GM21723 (cell line): ENCODE measurements around the gene KLHL30.
"Not testable (repeated sequence)": the region's sequence is repeated elsewhere in the genome, so short reads cannot be mapped to it uniquely, and the experiment has no call there.

ENCODE experiments used
- ATAC-seq: cut with Tn5 transposase; IDR thresholded peaks from one replicate; pipeline ENCODE4 v1.9.1; 2021; ENCODE audit warnings: mild to moderate bottlenecking, moderate library complexity; ENCODE audit not compliant: unreplicated experiment

KLHL30 gene

GRCh38 chr2:238101891-238102841, 36.3 kb upstream of the KLHL30 start:
- no peak for ATAC-seq

- ATAC-seq: no peak
Measured at GRCh38 chr2:238102865-238103264, 35.6 kb upstream of the KLHL30 start.

- ATAC-seq: no peak
Measured at GRCh38 chr2:238103465-238104225, 34.8 kb upstream of the KLHL30 start.

- ATAC-seq: no peak
Measured at GRCh38 chr2:238104226-238104690, 34.2 kb upstream of the KLHL30 start.

GRCh38 chr2:238104691-238105371, 33.6 kb upstream of the KLHL30 start:
- no peak for ATAC-seq

- ATAC-seq: no peak
Measured at GRCh38 chr2:238105506-238106338, 32.7 kb upstream of the KLHL30 start.

- no peak for ATAC-seq
Measured at GRCh38 chr2:238106339-238106697, 32.1 kb upstream of the KLHL30 start.

- no peak for ATAC-seq
Measured at GRCh38 chr2:238106698-238107524, 31.6 kb upstream of the KLHL30 start.

- peak; percentile 58 for ATAC-seq
Measured at GRCh38 chr2:238107525-238108422, 30.7 kb upstream of the KLHL30 start.

- peak; percentile 79 for ATAC-seq
Measured at GRCh38 chr2:238108423-238109183, 29.9 kb upstream of the KLHL30 start.

GRCh38 chr2:238113611-238114010, 24.9 kb upstream of the KLHL30 start:
- no peak for ATAC-seq

- ATAC-seq: no peak
Measured at GRCh38 chr2:238114331-238114841, 24.1 kb upstream of the KLHL30 start.

- ATAC-seq: no peak
Measured at GRCh38 chr2:238114851-238115660, 23.4 kb upstream of the KLHL30 start.

GRCh38 chr2:238115709-238116108, 22.8 kb upstream of the KLHL30 start:
- not testable (repeated sequence) for ATAC-seq

- no peak for ATAC-seq
Measured at GRCh38 chr2:238116298-238117198, 21.9 kb upstream of the KLHL30 start.
